Gastrocnemius medialis (tissue), 4 donors: ENCODE results near the gene NNT. TPM values are rescaled to one million over a fixed set of nuclear protein-coding genes. Genes with fewer than 3 reads are reported as not detected.

Experiments used
- ATAC-seq, 2 donors: fragments of 150-250 bp; one replicate each; pipeline ENCODE4 v1.9.1; 2016
- DNase-seq, 2 donors: peaks; one replicate each; pipeline ENCODE4 v3.0.0-alpha.2; 2019
- H3K27ac ChIP-seq, 4 donors: fragments of 200-600 bp; sonication (generic); 1 replicate in 1 of 4; 2 replicates in 3 of 4; pipeline ENCODE4 v1.5.1; 2016 to 2018; ENCODE audit warnings: mild to moderate bottlenecking in 2 of 4, moderate library complexity in 1 of 4
- H3K27me3 ChIP-seq, 3 donors: fragments of 200-600 bp; sonication (generic) in 2 of 3; 1 replicate in 1 of 3; 2 replicates in 2 of 3; pipeline versions ENCODE4 v1.5.1 to v1.6.0; 2016 to 2019; ENCODE audit warnings: mild to moderate bottlenecking in 1 of 3, moderate library complexity in 1 of 3
- H3K36me3 ChIP-seq, 2 donors: fragments of 200-600 bp; sonication (generic) in 1 of 2; one replicate each; pipeline ENCODE4 v1.5.1; 2017 to 2018
- H3K4me1 ChIP-seq, 2 donors: fragments of 200-600 bp; sonication (generic) in 1 of 2; one replicate each; pipeline ENCODE4 v1.5.1; 2016 to 2017; ENCODE audit warnings: mild to moderate bottlenecking in 2 of 2
- H3K4me3 ChIP-seq, 4 donors: fragments of 200-600 bp; sonication (generic) in 3 of 4; 1 replicate in 1 of 4; 2 replicates in 3 of 4; pipeline ENCODE4 v1.5.1; 2016 to 2019; ENCODE audit warnings: mild to moderate bottlenecking in 2 of 4
- H3K9me3 ChIP-seq, 3 donors: fragments of 200-600 bp; sonication (generic) in 2 of 3; 1 replicate in 1 of 3; 2 replicates in 2 of 3; pipeline ENCODE4 v1.5.1; 2016 to 2019
- POLR2A ChIP-seq, 2 donors: fragments of 450-650 bp; IDR thresholded peaks; one replicate each; pipeline ENCODE4 v1.6.1; 2017; ENCODE audit warnings: antibody characterized with exemption in 2 of 2, mild to moderate bottlenecking in 2 of 2, moderate library complexity in 2 of 2
- in situ Hi-C, 4 donors: fragments of 200-750 bp; cut with MboI; loops; one replicate each; pipeline versions ENCODE4 v1.15.0 to v1.8.0; 2017; ENCODE audit warnings: low sequenced_read_pairs in 4 of 4
- intact Hi-C: fragments of 100-400 bp; cut with DNase I; formaldehyde crosslinking; loops from one replicate; pipeline ENCODE4 v1.15.1; 2023; ENCODE audit warnings: low total_unique reads
- total RNA-seq, 4 donors: library from RNA; depleted of rRNA; stranded (reverse); fragments of >200 nt; gene quantifications; one replicate each; pipeline versions ENCODE4 v1.1.0 to v1.2.3, GENCODE V29; 2016
- TF ChIP-seq, protein P1 (sequence below), 5 experiments: fragments of 450-650 bp in 3 of 5; fragments of 200-600 bp in 2 of 5; sonication (generic) in 2 of 5; IDR thresholded peaks in 4 of 5; conservative IDR thresholded peaks in 1 of 5; 1 replicate in 4 of 5; 2 replicates in 1 of 5; pipeline ENCODE4 v1.5.1; 2016 to 2019; ENCODE audit warnings: antibody characterized with exemption in 5 of 5, mild to moderate bottlenecking in 3 of 5, moderate library complexity in 3 of 5

Gene NNT
- total RNA-seq, 4 donors from 2014 or later = 90.3 to 149 (median 127) TPM

DNA sequence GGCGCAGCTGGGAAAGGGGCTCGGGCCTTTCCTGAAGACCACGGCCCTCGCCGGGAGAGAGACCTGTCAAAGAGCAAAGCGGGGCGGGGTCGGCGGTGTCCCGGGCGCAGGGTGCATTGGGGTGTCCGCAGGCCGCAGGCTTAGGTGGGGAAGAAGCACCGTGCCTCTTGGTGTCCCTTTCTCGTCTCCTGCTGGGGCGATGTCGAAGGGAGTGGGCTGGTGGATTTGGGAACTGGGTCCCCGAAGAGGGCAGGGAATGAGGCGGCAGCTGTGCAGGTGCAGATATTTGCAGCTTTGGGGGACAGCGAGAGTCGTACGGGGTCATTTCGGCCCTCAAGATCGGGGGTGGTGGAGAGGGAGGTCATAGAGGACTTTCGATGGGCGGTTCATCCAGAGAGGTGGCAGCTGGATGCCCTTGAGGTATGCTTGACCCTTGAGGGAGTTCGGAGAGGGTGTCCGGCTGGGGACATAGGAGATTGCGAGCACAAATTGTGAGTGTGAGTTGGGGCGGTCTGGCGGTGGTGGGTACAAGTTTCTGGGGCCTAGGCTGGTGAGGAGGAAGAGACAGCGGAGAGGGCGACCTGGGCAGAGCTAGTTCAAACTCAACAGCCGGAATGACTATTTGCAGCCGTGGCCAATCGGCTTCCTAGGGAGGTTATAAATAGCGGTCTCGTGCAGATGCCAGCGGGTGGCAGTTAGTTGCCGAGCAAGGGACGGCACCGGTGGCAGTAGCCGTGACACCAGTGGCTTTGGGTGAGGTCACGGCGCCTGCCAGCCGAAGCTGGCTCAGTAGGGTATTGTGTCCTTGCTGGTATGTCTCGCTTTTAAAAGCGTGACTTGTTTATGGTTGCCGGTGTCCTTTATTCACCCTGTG is 601 bp downstream of the NNT start:
- in situ Hi-C loops (no loop called here), intact Hi-C loops (loop anchor here (1.0 to 5.0 kb wide), 4 partner anchors 10 to 536 kb away; partner anchors contain the start of gene TMEM267)
- Histone ChIP-seq H3K4me3 (peak overlapping the region; percentile 75 to 85 (median 82)), H3K4me1 (peaks cover 52 to 72% of the 10 kb centered on the region in 2 donors), H3K27me3 (no peaks in the 10 kb centered on the region), H3K9me3 (no peaks in the 10 kb centered on the region), H3K27ac (peak overlapping the region; percentile 92 to 98 (median 97)), H3K36me3 (no peaks in the 10 kb centered on the region)
- DNase-seq (peak; percentile 93 to 97), ATAC-seq (peak; percentile 75 to 80)
- TF ChIP-seq POLR2A (IDR thresholded peaks at IDR 0.05) = peak; percentile 92 to 95
- TF ChIP-seq, protein P1, sequence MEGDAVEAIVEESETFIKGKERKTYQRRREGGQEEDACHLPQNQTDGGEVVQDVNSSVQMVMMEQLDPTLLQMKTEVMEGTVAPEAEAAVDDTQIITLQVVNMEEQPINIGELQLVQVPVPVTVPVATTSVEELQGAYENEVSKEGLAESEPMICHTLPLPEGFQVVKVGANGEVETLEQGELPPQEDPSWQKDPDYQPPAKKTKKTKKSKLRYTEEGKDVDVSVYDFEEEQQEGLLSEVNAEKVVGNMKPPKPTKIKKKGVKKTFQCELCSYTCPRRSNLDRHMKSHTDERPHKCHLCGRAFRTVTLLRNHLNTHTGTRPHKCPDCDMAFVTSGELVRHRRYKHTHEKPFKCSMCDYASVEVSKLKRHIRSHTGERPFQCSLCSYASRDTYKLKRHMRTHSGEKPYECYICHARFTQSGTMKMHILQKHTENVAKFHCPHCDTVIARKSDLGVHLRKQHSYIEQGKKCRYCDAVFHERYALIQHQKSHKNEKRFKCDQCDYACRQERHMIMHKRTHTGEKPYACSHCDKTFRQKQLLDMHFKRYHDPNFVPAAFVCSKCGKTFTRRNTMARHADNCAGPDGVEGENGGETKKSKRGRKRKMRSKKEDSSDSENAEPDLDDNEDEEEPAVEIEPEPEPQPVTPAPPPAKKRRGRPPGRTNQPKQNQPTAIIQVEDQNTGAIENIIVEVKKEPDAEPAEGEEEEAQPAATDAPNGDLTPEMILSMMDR (IDR thresholded peaks at IDR 0.05 in 4 of 5, conservative IDR thresholded peaks at IDR 0.05 in 1 of 5) = no peak

DNA sequence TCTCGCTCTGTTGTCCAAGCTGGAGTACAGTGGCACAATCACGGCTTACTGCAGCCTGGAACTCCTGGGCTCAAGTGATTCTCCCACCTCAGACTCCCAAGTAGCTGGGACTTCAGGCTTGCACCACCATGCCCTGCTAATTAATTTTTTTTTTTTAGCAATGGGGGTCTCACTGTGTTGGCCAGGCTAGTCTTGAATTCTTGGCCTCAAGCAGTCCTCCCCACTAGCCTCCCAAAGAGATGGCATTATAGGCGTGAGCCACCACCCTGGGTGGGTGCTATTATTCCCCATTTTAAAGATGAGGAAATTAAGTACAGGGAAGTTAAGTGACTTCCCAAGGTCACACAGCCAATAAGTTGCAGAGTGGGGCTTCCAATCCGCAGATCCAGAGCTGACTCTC is 1.7 kb downstream of the NNT start:
- ATAC-seq = no peak
- in situ Hi-C loops (no loop called here), intact Hi-C loops (loop anchor here (5.0 kb wide), 2 partner anchors 122 to 537 kb away; partner anchors contain the start of gene TMEM267)
- Histone ChIP-seq H3K9me3 (no peaks in the 10 kb centered on the region), H3K36me3 (peaks cover 0 to 7% of the 10 kb centered on the region in 2 donors), H3K4me3 (peak overlapping the region in 3 of 4 donors; percentile 75 to 85 (median 84)), H3K27me3 (no peaks in the 10 kb centered on the region), H3K27ac (peak overlapping the region; percentile 92 to 98 (median 97)), H3K4me1 (peaks cover 61 to 63% of the 10 kb centered on the region in 2 donors)
- no peak for DNase-seq
- TF ChIP-seq, protein P1 (IDR thresholded peaks at IDR 0.05 in 4 of 5, conservative IDR thresholded peaks at IDR 0.05 in 1 of 5) = no peak
- no peak for TF ChIP-seq POLR2A (IDR thresholded peaks at IDR 0.05)

DNA sequence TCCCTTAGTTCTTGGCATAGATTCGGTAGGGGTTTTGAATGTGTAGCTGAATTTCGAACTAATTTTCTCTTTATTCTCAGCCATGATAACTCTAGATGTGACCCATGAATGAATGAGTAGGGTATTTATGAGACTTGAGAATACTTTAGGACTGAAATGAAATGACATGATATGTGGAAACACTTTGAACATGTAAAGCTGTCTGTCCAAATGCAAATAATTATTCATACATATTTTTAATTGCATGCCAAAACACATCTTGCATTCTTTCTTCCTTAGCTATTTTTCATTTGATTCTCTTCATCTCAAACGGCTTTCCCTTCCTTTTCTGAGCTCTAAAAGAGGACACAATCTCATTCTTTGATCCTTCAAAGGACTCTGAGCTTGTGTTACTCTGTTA is 3.4 kb downstream of the NNT start:
- in situ Hi-C loops (no loop called here), intact Hi-C loops (no loop called here)
- Histone ChIP-seq H3K36me3 (peaks cover 0 to 22% of the 10 kb centered on the region in 2 donors), H3K4me3 (no peak overlapping the region), H3K27ac (peak overlapping the region; percentile 85 to 96 (median 90)), H3K9me3 (no peaks in the 10 kb centered on the region), H3K4me1 (peaks cover 61 to 62% of the 10 kb centered on the region in 2 donors), H3K27me3 (no peaks in the 10 kb centered on the region)
- DNase-seq (no peak), ATAC-seq (no peak)
- TF ChIP-seq POLR2A (IDR thresholded peaks at IDR 0.05) = no peak
- TF ChIP-seq, protein P1 (IDR thresholded peaks at IDR 0.05 in 4 of 5, conservative IDR thresholded peaks at IDR 0.05 in 1 of 5) = no peak

DNA sequence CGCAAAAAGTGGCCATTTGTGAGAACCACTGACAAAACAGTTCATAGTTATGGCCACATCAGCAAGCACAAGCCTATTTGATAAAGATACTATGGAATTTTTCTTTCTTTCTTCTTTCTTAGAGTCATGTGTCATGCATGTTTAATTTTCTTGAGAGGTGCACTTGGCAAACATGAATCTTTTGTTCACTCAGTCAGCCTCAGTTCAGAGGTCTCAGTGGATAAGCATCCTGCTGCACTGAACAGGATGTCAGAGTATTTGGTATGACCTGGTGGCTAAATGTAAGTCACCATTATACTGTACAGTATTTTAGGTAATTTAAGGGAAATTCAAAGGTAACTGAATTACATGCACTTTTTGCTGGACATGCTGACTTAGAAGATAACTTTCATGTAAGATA is 5.4 kb downstream of the NNT start:
- peak overlapping the region; percentile 85 to 96 (median 90) for H3K27ac ChIP-seq
- peaks cover 63 to 70% of the 10 kb centered on the region in 2 donors for H3K4me1 ChIP-seq
- no peak for ATAC-seq
- in situ Hi-C loops = no loop called here
- H3K9me3 ChIP-seq = no peaks in the 10 kb centered on the region
- H3K36me3 ChIP-seq = peaks cover 0 to 40% of the 10 kb centered on the region in 2 donors
- intact Hi-C loops = no loop called here
- H3K4me3 ChIP-seq = no peak overlapping the region
- TF ChIP-seq POLR2A (IDR thresholded peaks at IDR 0.05) = no peak
- TF ChIP-seq, protein P1 (IDR thresholded peaks at IDR 0.05 in 4 of 5, conservative IDR thresholded peaks at IDR 0.05 in 1 of 5) = no peak
- no peak for DNase-seq
- no peaks in the 10 kb centered on the region for H3K27me3 ChIP-seq
